ENCODE results near the gene SNAI3.
A peak's percentile ranks its signal among the peaks of the same experiment; 100 is the strongest.

The SNAI3 gene

GRCh38 chr16:88721236-88721635, 34.9 kb upstream of the SNAI3 start:
- DNase-seq: no peak

- no peak for DNase-seq
Measured at GRCh38 chr16:88720396-88720970, 34.2 kb upstream of the SNAI3 start.

- no peak for DNase-seq
Measured at GRCh38 chr16:88719933-88720296, 33.6 kb upstream of the SNAI3 start.

- DNase-seq: no peak
Measured at GRCh38 chr16:88719267-88719932, 33.1 kb upstream of the SNAI3 start.

GRCh38 chr16:88718178-88718577, 31.9 kb upstream of the SNAI3 start:
- DNase-seq: no peak

- no peak for DNase-seq
Measured at GRCh38 chr16:88716601-88717001, 30.3 kb upstream of the SNAI3 start.

GRCh38 chr16:88716201-88716600, 29.9 kb upstream of the SNAI3 start:
- no peak for DNase-seq

- DNase-seq: no peak
Measured at GRCh38 chr16:88715312-88716190, 29.2 kb upstream of the SNAI3 start.

GRCh38 chr16:88714420-88715302, 28.4 kb upstream of the SNAI3 start:
- no peak for DNase-seq

- DNase-seq: no peak
Measured at GRCh38 chr16:88713568-88714419, 27.5 kb upstream of the SNAI3 start.

GRCh38 chr16:88713054-88713453, 26.7 kb upstream of the SNAI3 start:
- DNase-seq: no peak

- DNase-seq: no peak
Measured at GRCh38 chr16:88712362-88712979, 26.2 kb upstream of the SNAI3 start.

GRCh38 chr16:88711750-88712340, 25.5 kb upstream of the SNAI3 start:
- DNase-seq: no peak

GRCh38 chr16:88710556-88710955, 24.2 kb upstream of the SNAI3 start:
- no peak for DNase-seq

- no peak for DNase-seq
Measured at GRCh38 chr16:88706965-88707826, 20.9 kb upstream of the SNAI3 start.

- DNase-seq: peak; percentile 88
Measured at GRCh38 chr16:88706229-88706964, 20.1 kb upstream of the SNAI3 start, which contains the start of the genes CTU2 and RNF166. TSS of gene CTU2 (plus strand) at chr16:88706503. CDS start at chr16:88706531, 28 bp downstream. TSS of gene RNF166 (minus strand) at chr16:88706408. CDS start at chr16:88706325, 83 bp downstream.

GRCh38 chr16:88705801-88706228, 19.5 kb upstream of the SNAI3 start:
- DNase-seq: no peak

GRCh38 chr16:88705076-88705684, 18.9 kb upstream of the SNAI3 start:
- DNase-seq: no peak

Data from activated CD4-positive, alpha-beta T cell treated with anti-CD3 and anti-CD28 coated beads for 1 hour (primary cell).